Epithelial cell of prostate (primary cell): ENCODE data around the gene ANO10.
A peak's percentile ranks its signal among the peaks of the same experiment; 100 is the strongest.
"Not testable (repeated sequence)": the region's sequence is repeated elsewhere in the genome, so short reads cannot be mapped to it uniquely, and the experiment has no call there.

ENCODE experiments used
- DNase-seq: peaks from one replicate; pipeline ENCODE4 v3.0.0-alpha.2; 2011; ENCODE audit warnings: low read depth, low spot score
- H3K27ac ChIP-seq: fragments of 450-650 bp; 2 replicates; pipeline ENCODE4 v1.5.1; 2017; ENCODE audit warnings: mild to moderate bottlenecking

ANO10 gene

DNA sequence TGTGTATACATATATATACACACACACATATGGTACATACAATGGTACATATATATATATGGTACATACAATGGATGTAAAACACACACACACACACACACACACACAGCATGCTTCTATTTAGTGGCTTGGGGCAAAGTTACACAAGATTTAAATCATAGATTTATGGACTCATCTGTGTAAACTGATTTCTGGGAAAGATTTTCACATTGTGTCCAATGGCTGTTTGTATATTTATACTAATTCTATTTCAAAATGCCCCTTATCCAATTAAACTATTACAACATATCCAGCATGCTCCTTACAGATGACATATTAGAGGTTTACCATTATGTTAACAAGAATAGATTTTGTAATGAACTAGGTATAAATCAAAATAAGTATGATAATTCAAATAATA is 94.9 kb downstream of the ANO10 start:
- H3K27ac ChIP-seq = no peak overlapping the region
- no peak for DNase-seq

DNA sequence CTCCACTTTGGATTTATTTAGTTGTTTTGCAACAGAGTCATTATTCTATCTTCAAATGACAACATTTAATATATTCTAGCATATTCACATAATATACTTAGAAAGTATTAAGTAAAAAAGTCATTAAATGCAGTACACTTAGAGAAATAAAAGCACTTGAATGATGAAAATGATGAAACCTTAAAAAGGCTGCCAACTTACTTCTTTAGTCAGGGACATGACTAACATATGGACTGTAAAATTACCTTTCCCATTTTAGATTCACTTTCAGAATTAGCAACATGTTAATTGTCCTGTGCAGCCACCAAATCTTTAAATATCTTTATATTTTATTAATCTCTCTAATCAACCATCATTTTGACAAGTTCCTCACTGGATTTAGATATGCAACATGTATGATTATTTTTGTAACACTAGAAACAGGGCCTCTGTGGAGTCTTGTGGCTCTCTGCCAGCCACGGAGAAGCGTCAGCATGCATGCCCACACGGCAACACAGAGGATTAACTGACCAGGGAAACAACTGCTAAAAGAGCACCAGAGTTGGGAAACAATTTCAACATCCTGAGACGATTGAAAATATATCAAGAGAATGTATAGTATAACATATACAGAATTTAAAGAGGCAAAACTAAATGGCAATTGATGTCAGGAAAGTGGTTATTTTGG is 95.7 kb downstream of the ANO10 start:
- H3K27ac ChIP-seq = no peak overlapping the region
- no peak for DNase-seq

DNA sequence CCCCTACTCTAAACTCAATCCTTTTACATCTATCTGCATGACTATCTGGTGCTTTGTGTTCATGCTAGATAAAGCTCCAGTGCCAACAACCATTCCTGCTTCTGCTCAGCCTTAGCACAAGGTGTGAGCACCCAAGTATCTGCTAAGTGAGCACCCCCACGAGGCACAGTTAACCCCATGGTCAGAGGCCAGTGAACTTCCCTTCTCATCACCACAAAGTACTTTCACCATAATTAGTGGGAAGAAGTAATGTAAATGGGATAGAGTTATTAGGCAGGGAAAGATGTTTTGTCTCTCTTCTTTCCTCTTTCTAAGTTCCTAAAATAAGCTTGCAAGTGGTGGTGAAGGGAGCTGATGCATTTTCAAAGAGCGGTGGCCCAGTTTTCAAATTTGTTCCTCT is 96.4 kb downstream of the ANO10 start:
- DNase-seq = no peak
- no peak overlapping the region for H3K27ac ChIP-seq

DNA sequence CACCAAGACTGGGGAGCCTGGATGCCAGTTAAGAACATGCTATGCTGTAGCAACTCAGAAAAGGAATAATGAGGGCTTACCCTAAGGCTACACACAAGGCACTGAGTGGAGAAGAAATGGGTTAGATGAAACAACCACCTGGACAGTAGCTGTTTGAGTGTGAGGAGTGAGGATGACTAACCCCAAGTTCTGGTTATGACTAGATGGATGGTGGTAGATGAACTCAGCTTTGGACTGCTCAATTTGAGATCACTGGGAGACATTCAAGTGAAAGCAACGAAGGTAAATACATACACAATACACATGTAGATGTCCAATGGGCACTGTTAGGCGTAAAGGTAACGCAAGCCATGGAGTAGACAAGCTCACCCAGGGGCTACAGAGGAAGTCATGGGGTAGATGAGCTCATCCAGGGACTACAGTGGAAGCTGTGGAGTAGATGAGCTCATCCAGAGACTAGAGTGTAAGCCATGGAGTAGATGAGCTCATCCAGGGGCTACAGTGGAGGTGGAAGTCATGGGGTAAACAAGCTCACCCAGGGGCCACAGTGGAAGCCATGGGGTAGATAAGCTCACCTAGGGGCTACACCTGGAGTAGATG is 98.3 kb downstream of the ANO10 start:
- H3K27ac ChIP-seq = peak overlapping the region; percentile 48
- DNase-seq = no peak

DNA sequence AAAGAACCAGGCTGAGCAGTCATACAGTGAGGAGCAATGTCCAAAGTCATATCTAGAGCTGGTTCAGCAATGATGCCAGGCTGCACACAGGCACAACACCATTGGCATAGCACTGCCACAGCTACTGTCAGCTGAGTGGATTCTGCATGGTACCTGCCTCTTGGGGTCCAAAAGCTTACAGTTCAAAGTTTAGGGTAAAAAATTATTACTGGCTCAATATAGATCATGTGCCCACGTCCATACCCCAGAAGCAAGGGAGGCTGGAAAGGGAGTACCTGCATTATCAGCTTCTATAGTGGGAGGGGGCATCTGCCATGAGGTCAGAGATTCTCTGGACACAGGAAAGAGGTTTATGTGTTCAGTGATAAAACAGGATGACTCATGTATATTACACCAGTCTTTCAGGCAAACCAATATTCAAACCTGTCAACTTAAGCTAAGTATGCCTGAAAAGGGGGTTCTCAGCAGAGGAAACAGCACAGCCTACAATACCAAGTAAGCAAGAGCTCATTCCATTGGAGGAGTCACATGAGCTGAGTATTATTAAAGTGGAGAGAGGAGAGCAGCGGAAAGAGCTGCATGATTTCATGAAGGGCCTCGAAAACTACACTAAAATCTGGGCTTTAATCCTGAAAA is 99.0 kb downstream of the ANO10 start:
- no peak for DNase-seq
- peak overlapping the region; percentile 48 for H3K27ac ChIP-seq

DNA sequence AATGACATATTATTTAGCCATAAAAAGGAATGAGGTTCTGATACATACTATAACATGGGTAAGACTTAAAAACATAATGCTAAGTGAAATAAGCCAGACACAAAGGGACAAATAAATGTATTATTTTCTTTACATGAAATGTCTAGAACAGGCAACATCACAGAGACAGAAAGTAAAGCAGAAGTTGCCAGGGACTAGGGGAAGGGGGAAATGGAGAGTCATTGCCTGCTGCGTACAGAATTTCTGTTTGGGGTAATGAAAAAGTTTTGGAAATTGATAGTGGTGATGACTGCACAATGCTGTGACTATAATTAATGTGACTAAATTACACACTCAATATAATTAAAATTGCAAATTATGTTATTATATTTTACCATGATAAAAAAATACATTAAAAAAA is 99.9 kb downstream of the ANO10 start:
- no peak for DNase-seq
- no peak overlapping the region for H3K27ac ChIP-seq

DNA sequence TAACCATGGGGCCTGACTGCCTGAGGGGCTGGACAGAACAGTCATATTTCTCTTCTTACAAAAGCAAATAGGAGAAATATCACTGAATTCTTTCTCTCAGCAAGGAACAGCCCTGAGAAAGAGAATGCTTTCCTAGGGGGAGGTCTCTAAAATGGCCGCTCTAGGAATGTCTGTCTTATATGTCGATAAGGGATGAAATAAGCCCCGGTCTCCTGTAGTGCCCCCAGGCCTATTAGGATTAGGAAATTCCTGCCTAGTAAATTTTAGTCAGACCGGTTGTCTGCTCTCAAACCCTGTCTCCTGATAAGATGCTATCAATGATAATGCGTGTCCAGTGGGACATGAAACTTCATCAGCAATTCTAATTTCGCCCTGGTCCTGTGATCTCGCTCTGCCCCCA is 103.3 kb downstream of the ANO10 start:
- H3K27ac ChIP-seq, DNase-seq: not testable (repeated sequence)

DNA sequence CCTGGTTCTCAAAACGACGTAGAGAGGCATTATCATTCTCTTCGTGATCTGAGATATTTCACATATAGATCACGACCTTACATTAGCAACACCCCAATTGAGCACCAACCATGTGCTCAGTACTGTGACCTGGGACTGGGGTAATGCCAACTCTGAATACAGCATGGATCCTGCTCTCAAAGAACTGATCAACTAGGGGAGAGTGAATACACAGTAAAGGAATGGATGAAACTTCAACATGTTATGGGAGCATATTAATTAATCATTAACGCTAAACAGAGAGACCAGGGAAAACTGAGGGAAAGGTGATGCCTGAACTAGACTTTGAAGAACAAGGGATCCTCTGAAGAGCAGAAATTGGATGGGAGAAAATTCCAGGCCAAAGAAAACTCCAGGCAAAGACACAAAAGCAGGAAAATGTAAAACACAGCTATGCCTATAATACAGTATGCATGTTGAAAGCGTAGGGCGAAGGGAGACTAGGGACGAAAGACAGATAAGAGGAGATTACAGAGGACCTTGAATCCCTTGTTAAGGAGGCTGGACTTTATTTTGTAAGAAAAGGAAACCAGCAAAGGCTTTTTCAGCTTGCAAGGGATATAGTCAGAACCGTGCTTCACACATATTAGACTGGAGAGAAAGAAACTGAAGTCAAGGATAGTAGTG is 105.7 kb downstream of the ANO10 start:
- H3K27ac ChIP-seq = no peak overlapping the region
- DNase-seq = no peak

DNA sequence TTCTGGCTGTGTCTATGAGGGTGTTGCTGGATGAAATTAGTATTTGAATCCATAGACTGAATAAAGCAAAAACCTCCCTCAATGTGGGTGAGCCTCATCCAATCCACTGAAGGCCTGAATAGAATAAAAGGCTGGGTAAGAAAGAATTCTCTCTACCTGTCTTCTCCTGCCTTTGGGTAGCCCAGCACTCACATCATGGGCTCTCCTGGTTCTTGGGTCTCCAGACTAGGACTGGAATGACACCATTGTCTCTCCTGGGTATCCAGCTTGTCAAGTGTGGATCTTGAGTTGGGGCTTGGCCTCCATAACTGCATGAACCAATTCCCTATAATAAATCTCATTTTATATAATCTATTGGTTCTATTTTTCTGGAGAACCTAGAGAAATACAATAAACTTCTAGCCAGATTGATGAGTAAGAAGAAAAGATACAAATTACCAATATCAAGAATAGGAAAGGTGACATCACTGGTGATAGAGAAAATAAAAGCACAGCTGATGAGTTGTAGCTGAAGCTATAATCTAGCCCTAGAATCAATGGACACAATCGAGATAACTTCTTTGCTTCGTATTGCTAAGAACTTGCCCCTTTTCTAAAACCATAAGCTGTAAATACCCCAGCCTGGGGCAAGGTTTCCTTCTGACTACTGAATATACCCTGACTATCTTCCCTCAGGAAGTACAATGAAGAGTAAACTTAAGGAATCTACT is 106.4 kb downstream of the ANO10 start:
- no peak for DNase-seq
- no peak overlapping the region for H3K27ac ChIP-seq

DNA sequence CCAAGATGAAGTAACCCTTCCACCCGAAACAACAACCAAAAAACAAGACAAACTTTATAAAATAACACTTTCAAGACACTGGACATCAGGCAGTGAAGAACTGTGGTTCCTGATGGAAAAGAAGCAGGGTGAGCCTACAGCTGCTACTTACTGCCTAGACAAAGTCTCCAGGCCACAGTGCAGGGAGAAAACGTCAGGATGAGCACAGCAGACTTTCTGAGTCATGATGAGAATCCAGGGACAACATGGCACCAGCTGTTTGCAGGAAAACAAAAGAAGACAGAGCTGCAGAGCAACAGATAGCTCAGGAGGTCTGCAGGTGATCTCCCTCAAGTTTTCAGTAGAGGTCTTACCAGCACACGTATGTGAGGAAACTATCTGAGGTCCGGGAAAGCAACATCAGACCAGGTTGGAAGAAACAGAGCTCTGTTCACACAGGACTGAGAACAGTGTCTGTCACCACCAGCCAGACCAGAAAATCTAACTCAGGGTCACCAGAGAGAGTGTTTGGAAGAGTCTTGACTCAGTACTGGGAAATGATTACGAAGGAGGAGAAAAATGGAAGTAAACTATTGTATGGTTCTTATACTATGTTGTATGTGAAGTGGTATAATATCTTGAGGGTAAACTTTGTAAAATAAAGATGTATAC is 108.9 kb downstream of the ANO10 start:
- DNase-seq = no peak
- H3K27ac ChIP-seq = no peak overlapping the region

DNA sequence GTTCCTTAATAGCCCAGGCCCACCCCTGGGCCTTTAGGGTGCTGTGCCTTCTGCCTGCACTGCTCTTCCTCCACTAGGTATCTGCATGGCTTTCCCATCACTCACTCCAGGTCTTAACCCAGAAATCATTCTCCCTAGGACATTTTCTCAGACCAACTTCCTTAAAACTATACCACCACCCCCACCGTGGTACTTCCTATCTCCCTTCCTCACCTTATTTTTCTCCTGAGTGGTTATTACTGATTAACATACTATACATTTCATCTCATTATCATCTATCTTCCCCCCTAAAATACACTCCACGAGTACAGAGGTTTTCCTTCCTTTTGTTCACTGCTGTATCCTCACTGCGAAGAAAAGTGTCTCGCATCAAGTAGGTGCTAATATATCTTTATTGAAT is 115.2 kb downstream of the ANO10 start:
- DNase-seq = no peak
- H3K27ac ChIP-seq = no peak overlapping the region

DNA sequence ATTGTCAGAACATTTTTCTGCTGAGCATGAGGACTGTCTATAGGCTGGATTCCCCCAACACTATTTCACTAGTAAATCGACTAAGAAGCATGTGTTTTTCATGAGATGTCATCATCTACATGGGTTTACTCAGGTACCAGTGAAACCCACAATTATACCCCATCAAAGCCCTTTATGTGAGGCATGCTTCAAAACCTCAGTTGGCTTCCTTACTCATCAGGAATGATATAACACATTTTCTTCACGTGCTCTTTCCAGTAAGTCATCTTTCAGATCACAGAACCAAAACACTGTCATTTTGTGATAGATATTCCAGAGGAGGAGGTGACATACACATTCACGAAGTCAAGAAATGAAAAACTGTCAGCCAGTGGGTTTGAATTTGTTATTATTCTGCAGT is 116.5 kb downstream of the ANO10 start:
- no peak for DNase-seq
- H3K27ac ChIP-seq = peak overlapping the region; percentile 42

DNA sequence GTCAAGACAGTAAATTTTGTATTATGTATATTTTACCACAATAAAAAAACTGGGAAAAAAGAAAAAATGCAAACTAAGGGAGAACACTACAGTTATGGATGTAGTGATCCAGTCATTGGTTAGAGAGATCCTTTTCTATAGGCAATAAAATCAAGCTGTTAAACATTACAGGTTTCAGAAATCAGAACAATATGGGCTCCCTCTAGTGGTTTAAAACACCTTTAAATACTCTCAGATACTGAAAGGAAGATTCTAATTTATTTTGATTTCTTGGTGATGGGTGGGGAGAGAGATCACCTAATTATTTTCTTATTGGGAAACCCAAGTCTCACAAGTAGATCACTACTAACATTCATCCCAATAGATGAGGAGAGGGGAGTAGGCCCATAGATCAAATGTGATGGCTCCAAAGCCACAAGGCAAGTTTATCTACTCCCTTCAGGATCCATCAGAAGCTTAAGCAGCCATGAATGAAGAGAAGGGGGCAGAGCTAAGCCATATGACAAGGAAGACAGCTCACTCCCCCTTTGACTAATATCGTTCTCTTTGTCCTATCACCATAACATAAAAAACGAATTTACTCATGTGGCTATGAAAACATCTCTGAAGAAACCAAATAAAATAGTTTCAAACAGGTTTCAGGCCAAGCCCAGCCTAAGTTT is 118.6 kb downstream of the ANO10 start:
- H3K27ac ChIP-seq = no peak overlapping the region
- no peak for DNase-seq

DNA sequence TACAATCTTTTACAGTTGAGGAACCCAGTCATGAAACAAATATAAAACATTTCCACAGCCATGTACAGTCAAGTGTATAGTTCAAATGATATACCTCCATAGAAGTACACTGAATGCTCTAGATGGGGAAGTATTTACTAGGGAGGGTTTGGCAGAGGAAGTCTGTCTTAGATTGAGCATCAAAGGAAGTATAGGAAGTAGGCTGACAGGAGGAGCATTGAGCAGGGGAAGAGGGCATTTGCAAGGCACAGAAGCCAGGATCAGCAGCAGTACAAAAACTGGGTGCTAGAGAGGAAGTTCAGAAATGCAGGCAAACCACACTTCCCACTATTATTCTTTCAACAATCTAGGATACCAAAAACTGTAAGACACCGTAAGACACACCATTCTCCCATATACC is 122.6 kb downstream of the ANO10 start:
- DNase-seq = no peak
- H3K27ac ChIP-seq = no peak overlapping the region

DNA sequence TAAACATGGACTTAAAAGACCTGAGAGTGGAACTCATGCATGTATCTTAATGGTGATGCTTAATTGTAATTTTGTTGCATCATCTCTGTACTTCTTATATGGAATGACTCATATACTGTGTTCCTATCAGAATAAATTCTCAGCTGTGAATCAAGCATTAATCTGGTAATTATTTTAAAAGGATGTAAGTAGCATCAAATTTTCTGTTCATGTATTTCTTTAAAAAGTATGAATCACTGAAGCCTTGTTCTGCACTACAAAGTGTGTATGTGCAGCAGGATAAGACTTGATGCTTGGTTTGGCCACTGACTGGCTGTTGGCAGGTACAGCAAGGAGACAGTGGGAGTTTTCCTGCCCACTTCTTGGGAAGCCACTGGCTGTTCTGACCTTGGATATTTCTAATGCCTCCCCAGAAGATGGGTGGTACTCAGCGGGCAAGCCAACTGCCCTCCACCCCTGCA is 123.9 kb downstream of the ANO10 start:
- DNase-seq = no peak
- H3K27ac ChIP-seq = peak overlapping the region; percentile 83

DNA sequence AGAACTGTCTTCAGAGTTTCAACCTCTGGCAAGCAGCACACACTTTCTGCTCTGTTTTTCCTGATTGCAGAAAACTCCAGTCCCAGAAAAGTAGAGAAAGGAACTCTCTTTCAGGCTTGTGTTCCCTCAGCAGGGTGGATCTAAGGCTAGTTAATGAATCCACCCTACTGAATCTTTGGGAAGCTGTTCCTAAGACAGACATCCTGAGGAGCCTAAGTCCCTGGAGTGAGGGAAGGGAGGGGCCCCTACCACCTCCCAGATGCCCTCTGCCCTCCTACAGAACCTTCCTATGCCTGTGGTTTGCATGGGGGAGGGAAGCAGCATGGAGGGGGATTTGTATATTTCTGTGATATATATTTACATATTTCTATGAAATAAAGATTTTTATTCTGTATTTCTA is 124.4 kb downstream of the ANO10 start:
- peak overlapping the region; percentile 83 for H3K27ac ChIP-seq
- DNase-seq = no peak

DNA sequence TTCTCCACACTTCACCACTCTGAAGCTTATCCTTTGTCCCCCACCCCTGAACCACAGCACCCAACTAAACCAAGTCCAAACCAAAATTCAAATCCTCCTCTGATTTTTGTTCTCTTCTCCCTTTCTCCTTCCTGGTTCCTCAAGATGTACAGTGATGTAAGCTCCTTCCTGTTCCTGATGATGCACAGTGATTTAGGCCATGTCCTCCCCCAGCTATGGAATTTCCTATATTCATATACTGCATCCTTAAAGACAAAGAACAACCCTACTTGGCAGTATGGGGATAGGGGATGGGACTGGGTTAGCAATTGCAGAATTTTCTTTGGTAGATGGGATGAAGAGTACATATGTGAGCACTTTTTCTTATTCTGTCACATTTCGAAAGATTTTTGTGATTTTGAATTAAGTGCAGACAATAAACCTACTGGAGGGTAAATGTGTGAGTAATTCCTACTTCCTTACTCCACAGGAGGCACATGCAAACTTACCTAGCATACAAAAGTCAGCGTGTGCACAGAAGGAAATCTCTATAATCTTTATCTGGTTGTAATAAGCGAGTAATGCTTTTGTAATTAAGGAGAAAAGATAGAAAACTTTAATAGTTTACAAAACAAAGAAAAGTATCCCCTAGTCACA is 125.0 kb downstream of the ANO10 start:
- DNase-seq = no peak

DNA sequence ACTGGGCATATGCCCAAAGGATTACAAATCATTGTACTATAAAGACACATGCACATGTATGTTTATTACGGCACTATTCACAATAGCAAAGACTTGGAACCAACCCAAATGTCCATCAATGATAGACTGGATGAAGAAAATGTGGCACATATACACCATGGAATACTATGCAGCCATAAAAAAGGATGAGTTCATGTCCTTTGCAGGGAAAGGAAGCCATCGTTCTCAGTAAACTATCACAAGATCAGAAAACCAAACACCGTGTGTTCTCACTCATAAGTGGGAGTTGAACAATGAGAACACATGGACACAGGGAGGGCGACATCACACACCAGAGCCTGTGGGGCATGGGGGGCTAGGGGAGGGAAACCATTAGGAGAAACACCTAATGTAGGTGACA is 128.9 kb downstream of the ANO10 start:
- not testable (repeated sequence) for H3K27ac ChIP-seq, DNase-seq

More for the DNA sequence above, 125.0 kb downstream of the ANO10 start:
- peak overlapping the region; percentile 83 for H3K27ac ChIP-seq

DNA sequence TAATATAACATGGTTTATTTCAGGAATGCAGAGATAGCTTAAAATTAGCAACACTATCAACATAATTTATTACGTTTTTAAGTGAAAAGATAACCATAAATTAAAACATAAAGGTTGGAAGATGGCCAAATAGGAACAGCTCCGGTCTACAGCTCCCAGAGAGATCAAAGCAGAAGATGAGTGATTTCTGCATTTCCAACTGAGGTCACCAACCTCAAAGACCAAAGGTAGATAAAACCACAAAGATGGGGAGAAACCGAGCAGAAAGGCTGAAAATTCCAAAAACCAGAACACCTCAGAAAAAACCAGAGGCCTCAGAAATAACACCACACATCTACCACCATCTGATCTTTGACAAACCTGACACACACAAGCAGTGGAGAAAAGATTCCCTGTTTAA is 130.0 kb downstream of the ANO10 start:
- H3K27ac ChIP-seq, DNase-seq: not testable (repeated sequence)
